Hematopoietic multipotent progenitor cell treated with erythropoietin and hydrocortisone succinate and interleukin-3 and kit ligand, for 15 days (in vitro differentiated cells): ENCODE results near the gene PPP1R16B.
A peak's percentile ranks its signal among the peaks of the same experiment; 100 is the strongest.

Source experiments
- DNase-seq: peaks from one replicate; pipeline ENCODE4 v3.0.0-alpha.2; 2015; ENCODE audit warnings: low spot score

Gene PPP1R16B

GRCh38 chr20:38805502-38805957, at the start of gene PPP1R16B:
Gene PPP1R16B (plus strand): TSS chr20:38805697. CDS start chr20:38835926, 30,229 bp downstream.
- no peak for DNase-seq

GRCh38 chr20:38757145-38757775, 48.2 kb upstream of the PPP1R16B start:
- DNase-seq: peak; percentile 72

DNA sequence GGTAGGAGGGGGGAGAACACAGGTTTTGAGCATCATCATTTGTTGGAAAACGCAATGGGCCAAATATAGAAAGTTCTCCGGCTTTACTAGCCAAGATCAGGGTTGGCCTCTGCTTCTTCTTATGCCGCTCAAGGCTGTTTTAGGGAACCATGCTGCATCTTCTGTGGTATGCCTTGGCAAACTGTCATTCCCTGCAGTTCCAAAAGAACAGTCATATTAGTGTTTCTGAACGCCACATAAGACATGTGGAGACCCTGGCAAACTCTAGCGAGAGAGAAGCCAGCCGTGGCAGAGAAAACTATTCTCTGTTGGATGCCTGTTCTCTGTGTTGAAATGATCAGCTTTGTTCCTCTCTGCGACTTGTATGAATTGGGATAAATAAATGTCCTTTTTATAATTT, 46.4 kb upstream of the PPP1R16B start:
- no peak for DNase-seq

- no peak for DNase-seq
Observed at GRCh38 chr20:38760978-38761377, 44.5 kb upstream of the PPP1R16B start.

DNA sequence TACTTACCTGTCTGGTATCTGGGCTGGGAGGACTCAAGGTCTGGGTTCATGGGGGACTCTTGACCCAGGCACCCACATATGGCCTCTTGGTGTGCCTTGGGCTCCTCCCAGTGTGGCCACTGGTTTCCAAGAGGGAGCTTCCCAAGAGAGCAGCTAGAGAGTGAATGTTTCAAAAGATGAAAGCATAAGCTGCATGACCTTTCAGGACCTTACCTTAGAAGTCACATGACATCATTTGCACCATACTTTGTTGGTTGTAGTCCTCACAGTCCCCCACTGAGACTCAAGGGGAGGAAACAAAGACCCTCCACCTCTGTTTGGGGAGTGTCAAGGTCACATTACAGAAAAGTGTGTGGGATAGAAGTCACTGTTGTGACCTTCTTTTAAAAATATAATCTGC, 43.3 kb upstream of the PPP1R16B start:
- DNase-seq: no peak

DNA sequence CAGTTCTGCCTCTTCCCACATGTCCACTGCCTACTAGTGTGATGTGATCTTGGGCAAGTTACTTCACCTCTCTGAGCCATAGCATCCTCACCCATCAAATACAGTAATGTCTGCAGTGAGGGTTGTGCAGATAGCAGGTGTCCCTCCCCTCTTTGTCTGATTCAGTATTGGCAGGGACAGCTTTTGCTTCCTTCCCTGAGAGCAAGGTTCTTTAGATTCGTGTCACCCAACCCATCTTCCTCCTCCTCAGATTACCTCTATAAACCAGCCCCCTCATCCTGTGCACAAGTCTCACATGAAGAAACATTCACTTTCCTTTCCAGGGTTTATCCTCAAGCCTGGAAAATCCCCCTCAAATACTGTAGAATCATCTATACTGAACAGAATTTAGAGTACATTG, 41.9 kb upstream of the PPP1R16B start:
- DNase-seq: no peak

- DNase-seq: peak; percentile 67
Observed at GRCh38 chr20:38764567-38765318, 40.8 kb upstream of the PPP1R16B start.

DNA sequence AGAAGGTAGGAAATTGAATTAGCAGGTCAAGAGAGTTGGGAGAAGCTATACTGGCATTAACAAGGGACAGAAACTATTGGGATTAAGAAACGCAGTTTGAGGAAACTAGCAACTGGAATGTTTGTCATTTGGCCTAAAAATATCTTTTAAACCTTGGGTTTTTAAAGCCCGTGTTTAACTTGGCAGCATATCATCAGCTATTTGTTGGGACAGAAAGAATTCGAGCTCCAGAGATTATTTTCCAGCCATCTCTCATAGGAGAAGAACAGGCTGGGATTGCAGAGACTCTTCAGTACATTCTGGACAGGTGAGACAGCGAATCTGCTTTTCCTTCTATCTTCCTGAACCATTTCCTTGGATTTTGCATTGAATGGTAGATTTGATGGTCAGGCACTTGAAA, 39.4 kb upstream of the PPP1R16B start:
- DNase-seq: no peak

GRCh38 chr20:38769376-38770295, 35.9 kb upstream of the PPP1R16B start:
- DNase-seq: no peak

- DNase-seq: no peak
Observed at GRCh38 chr20:38770546-38770945, 35.0 kb upstream of the PPP1R16B start.

GRCh38 chr20:38770970-38771369, 34.5 kb upstream of the PPP1R16B start:
- DNase-seq: no peak

- DNase-seq: no peak
Observed at GRCh38 chr20:38771621-38772020, 33.9 kb upstream of the PPP1R16B start.

GRCh38 chr20:38774167-38774566, 31.3 kb upstream of the PPP1R16B start:
- no peak for DNase-seq

GRCh38 chr20:38776363-38776762, 29.1 kb upstream of the PPP1R16B start:
- DNase-seq: no peak

- DNase-seq: no peak
Observed at GRCh38 chr20:38779247-38780097, 26.0 kb upstream of the PPP1R16B start.

DNA sequence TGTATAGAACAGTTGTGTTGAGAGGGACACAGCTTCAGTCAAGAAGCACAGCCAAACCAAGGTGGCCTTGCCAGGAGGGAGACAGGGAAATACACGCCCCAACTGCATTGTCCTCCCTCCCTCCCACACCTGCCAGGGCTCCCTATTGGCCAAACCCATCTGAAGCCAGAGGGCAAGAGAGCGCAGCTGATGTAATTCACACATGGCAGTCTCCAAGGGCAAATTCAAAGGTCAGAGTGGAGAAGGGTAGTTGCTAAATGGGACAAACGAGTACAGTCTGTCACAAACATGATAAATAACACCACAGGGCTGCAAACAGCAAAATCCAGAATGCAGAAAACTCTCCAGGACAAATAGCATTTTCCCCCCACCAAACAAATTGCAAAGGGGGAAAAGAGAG, 23.2 kb upstream of the PPP1R16B start:
- no peak for DNase-seq

- DNase-seq: no peak
Observed at GRCh38 chr20:38787870-38788269, 17.6 kb upstream of the PPP1R16B start.

DNA sequence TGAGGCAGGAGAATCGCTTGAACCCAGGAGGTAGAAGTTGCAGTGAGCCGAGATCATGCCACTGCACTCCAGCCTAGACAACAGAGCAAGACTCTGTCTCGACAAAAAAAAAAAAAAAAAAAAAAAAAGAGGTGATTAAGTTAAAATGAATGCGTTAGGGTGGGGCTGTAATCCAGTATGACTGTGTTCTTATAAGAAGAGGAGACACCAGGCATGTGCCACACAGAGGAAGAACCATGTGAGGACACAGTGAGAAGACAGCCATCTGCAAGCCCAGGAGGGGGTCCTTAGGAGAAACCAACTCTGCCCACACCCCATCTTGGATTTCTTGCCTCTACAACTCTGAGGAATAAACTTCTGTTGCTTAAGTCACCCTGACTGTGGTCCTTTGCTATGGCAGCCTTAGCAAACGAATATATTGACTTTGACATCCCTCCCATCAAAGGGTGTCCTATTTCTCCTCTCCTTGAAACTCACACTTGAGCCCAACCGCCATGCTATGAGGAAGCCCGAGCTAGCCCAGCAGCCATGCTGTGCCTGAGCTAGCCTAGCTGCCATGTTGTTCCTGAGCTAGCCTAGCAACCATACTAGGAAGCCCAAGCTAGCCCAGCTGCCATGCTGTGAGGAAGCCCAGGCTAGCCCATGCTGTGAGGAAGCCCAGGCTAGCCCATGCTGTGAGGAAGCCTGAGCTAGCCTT, 15.8 kb upstream of the PPP1R16B start:
- no peak for DNase-seq

- DNase-seq: peak; percentile 57
Observed at GRCh38 chr20:38790200-38791053, 15.1 kb upstream of the PPP1R16B start.

GRCh38 chr20:38791291-38791690, 14.2 kb upstream of the PPP1R16B start:
- no peak for DNase-seq
